ENCODE measurements around the gene IFT88. TPM values are rescaled to one million over a fixed set of nuclear protein-coding genes. Genes with fewer than 3 reads are reported as not detected.

Gene IFT88
- total and polyA plus RNA-seq, 2 of the 8 experiments (the other 6 are each of a cell fraction or from before 2014, with no cell fraction given), result 1.7 to 5.8 TPM

DNA sequence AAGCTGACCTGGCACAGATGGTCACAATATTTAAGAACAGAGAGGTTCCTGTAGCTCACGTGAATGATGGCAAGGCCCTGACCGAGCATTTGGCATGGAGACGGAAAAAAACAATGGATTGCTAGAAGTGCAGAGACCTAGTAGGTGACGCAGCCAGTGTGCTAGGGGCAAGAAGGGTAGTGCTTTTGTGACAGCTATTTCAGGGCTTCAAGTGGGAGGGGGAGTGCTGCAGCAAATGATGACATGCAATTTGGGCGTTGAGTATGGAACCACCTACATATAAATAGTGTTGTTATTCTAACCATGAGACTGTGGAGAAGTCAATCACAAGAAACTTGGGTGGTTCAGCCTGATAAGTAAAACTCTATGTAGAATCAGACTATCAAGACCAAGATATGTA lies 70.9 kb downstream of the IFT88 start (continued):
- TF ChIP-seq, protein P1, sequence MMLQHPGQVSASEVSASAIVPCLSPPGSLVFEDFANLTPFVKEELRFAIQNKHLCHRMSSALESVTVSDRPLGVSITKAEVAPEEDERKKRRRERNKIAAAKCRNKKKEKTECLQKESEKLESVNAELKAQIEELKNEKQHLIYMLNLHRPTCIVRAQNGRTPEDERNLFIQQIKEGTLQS (IDR thresholded peaks at IDR 0.05; ENCODE audit: insufficient read depth, low read depth, low read length), result no peak
- TF ChIP-seq BRCA1 (IDR thresholded peaks at IDR 0.05; ENCODE audit: low read depth, low read length), result no peak

Measured in H1 (cell line).